CD4-positive, alpha-beta T cell treated with Interleukin-12 subunit alpha and Interleukin-12 subunit beta, for 1 hour (primary cell): Measurements from ENCODE around the gene ARHGAP21.

Experiments
- DNase-seq: peaks from one replicate; pipeline ENCODE4 v3.0.0-alpha.2; 2020

Gene ARHGAP21

DNA sequence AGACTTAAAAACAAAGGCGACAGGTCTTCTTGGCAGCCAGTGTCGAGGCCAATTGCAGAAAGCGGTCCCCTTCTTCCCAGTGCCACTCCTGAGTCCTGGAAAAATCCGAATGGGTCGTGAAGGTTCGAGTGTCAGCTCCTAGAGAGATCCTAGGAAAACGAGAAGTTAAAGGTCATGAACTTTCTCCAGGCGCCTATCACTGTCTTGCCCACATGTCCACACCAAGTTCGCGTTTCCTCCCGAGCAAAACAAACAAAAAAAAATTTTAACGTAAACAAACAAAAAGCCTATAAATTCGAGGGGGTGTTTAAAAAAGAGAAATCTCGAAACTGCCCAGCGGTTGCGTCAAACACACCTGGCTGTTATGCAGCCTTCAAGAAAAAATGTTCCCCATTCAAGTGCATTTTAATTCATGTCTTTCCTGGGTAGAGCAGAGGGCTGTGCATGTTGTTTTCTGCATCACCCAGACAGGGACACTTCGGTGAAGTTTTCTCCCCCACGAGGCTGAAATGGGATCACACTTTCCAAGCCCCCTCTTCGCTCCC lies 1.5 kb downstream of the ARHGAP21 start:
- DNase-seq: no peak

GRCh38 chr10:24721229-24722106 lies 2.2 kb downstream of the ARHGAP21 start:
- DNase-seq: no peak

GRCh38 chr10:24720096-24720495 lies 3.6 kb downstream of the ARHGAP21 start:
- no peak for DNase-seq

DNA sequence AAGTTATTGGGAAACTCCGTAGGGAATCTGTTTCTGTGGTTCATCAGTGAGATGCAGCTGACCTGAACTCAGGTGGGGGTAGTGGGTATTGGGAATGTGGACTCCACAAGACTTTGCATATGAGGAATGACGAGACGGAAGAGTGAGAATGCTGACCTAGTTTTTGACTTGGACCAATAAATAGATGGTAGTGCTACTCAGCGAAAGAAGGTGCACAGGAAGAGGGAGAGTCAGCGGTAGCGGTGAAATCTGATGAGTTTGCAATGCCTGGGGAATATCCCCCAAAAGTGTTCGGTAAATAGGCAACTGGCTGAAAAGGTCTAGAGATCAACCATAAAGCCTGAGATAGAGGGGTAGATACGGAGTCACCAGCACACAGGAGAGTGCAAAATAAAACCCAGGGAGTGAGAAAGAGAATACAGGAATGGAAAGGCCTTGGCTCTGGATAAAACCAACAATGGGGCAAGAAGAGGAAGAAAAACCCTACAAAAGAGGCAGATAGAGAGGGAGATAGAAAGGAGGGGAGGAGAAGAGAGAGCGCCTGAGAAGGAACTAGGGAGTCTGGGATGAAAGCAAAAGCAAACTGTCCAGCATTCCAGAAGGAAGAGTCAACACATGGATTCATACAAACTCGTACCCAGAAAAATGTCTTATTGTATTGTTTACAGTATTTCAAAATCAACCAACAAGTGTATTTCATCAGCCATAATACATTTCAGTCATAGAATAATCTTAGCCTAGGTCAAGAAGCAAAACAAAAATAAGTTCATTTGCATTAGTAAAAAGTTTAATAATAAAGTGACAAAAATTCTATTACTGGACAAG lies 5.4 kb downstream of the ARHGAP21 start:
- no peak for DNase-seq

GRCh38 chr10:24716295-24716694 lies 7.4 kb downstream of the ARHGAP21 start:
- no peak for DNase-seq

GRCh38 chr10:24715246-24715769 lies 8.4 kb downstream of the ARHGAP21 start:
- no peak for DNase-seq

GRCh38 chr10:24713086-24713485 lies 10.6 kb downstream of the ARHGAP21 start:
- DNase-seq: no peak

DNA sequence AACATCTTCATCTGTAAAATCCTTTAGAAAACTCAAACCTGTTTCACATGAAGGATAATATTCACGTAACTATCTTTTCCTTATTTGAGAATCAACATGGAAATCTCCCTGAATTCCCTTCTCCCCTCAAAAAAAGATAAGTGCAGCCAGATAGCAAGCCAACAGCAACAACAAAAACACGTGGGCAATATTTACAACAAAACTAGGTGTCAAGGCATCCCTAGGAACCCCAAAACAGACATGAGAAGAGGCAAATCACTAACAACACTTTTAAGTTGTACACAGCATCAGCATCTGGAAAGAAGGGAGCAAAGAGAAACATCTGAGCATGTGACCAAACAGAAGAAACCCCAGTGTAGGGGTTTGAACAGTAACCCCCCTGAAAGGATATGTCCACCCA lies 12.2 kb downstream of the ARHGAP21 start:
- DNase-seq: no peak

GRCh38 chr10:24708081-24708480 lies 15.6 kb downstream of the ARHGAP21 start:
- DNase-seq: no peak

DNA sequence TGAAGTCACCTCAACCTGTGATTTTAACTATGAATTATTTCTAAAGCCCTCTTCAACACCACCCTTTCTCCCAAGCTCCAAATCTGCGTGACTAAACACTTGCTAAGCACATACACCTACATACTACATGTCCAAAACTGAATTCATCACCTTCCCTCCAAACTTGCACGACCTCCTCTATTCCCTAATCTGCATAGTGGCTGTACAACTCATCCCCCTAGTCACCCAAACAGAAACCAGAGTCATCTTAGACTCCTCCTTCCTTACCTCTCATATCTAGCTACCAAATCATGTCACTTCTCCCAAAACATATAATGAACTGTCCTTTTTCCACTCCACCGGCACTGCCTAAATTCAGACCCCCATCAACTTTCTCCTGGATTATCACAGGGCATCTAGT lies 16.2 kb downstream of the ARHGAP21 start:
- no peak for DNase-seq

- peak; percentile 20 for DNase-seq
Measured at GRCh38 chr10:24706479-24707118, 17.1 kb downstream of the ARHGAP21 start.

DNA sequence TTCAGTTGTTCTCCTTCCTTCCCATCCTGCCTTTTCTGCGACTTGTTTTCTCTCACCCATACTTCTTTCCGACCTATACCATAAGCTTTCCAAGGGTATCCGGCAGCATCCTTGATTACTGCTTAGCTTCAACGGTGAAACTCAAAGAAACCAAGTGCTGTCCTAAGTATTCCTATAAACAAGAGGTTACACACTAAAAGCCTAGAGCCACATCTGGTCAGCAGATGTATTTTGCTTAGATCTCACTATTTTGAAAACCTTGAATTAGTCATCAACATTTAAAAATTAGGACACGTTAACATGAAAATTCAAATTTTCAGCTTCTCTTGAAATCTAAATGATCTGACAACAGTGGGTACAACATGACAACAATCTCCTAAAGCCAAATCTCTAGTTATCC lies 20.0 kb downstream of the ARHGAP21 start:
- no peak for DNase-seq

DNA sequence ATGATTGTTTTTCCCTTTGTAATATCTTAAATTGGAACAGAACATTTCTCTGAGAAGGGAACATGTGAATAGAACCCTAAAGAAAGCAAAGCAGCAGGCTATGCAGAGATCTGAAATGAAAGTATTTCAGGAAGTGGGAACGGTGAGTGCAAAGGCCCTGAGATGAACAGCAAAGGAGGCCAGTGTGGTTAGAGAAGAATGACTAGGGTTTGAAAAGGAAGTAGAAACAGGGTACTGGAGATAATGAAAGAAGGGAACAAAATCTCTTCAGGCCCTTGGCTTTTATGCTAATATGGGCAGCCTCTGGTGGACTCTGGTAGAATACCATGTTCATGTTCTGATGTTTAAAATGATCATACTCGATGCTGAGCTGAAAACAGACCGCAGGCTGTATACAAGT lies 22.2 kb downstream of the ARHGAP21 start:
- no peak for DNase-seq

DNA sequence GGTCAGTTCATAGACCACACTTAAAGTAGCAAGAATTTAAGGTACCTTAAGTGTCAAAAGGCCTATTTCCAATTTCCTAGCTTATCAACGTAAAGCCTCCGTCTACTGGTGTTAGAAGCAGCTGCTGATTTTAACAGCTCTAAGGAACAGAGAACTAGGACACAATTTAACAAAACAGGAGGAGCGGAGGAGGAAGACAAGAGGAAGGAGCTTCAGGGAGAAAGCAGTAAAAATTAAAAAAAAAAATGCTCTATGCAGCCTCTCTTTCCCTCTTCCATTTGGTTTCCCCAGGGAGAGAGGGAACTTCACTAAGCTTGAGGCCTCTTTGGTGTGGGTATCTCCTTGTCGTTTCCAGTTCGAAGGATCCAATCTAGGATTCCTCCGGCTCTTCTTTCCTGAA lies 22.7 kb downstream of the ARHGAP21 start:
- DNase-seq: no peak

GRCh38 chr10:24698270-24698669 lies 25.4 kb downstream of the ARHGAP21 start:
- DNase-seq: no peak

DNA sequence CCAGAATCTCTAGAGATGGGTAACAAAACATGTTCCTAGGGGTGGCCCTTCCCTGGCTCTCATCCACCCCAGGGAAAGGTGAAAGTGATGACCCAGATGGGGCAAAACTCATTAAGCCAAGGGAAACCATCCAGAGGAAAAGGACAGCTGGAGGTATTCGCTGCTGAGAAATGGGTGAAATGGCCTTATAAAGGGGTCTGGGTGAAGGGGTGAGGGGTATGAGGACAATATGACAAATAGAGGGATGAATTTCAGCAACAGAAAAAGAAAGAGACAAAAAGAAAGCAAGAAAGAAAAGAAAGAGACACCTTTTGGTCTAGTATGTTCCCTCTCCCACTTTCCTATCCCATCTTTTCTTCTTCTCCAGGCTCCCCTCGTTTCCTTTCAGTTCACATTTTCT lies 26.6 kb downstream of the ARHGAP21 start:
- DNase-seq: no peak

DNA sequence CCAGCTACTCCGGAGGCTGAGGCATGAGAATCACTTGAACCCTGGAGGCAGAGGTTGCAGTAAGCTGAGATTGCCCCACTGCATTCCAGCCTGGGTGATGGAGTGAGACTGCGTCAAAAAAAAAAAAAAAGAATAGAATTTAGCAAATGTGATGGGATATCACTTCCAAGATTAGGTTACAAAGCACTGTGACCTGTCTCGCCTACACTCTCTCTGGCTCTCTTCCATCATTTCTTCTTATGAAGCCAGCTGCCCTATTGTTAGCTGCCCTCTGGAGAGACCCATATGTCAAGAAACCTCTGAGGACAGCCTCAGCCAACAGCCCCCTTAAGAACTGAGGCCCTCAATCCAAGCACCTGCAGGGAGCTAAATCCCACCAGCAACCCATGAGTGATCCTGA lies 28.2 kb downstream of the ARHGAP21 start:
- DNase-seq: no peak

DNA sequence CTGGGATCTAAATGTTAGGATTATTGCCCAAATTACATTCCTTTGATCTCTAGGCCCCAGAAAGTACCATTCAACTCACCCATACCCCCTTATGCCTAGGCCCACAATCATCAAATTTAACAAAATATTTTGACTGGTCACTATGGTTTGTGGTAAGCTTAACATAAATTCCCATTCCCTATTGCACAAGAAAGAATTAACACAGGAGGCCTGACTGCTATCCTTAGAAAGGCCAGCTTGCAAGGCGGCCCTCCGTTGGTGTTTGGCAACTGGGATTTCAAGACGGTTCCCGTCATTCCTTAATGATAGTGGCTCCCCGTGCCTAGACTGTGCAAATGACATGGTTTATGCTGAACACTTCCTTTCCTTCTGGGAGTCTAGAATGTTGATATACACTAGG lies 29.6 kb downstream of the ARHGAP21 start:
- no peak for DNase-seq

GRCh38 chr10:24690961-24691512 lies 32.6 kb downstream of the ARHGAP21 start:
- no peak for DNase-seq

GRCh38 chr10:24685958-24686540 lies 37.6 kb downstream of the ARHGAP21 start:
- DNase-seq: no peak

GRCh38 chr10:24683554-24683953 lies 40.1 kb downstream of the ARHGAP21 start:
- DNase-seq: no peak

DNA sequence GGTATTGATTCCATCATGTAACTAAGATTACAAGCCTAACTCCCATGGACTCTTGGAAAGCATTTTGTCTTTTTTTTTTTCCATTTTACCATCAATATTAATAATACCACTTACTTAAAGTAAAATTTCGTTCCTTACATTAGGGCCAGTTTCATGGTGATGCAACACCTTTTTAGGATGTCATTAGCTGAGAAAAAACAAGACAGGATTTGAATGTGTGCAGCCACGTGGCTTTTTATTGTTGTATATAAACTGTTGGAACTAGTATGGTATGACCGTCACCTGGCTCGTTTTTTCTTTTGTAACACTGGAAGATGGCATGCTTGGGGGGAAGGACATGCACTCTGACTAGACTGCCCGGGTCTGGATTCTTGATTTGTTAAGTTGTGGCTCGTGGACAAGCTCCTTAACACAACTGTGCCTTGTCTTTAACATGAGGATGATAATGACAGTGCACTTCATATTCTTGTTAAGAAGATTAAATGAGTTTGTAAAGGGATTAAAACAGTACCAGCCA lies 42.1 kb downstream of the ARHGAP21 start:
- no peak for DNase-seq
